Esophagus (tissue), 2 donors: Measurements from ENCODE around the gene AKT3. TPM values are rescaled to one million over a fixed set of nuclear protein-coding genes. Genes with fewer than 3 reads are reported as not detected.

Experiments
- H3K27ac ChIP-seq, 2 donors: one replicate each; pipeline ENCODE4 v1.5.1; 2013; ENCODE audit warnings: low read depth in 2 of 2, mild to moderate bottlenecking in 2 of 2, inconsistent platforms in 1 of 2, low read length in 1 of 2, moderate library complexity in 1 of 2
- H3K27me3 ChIP-seq, 2 donors: one replicate each; pipeline ENCODE4 v1.6.1; 2013; ENCODE audit warnings: low read length in 2 of 2, control low read depth in 1 of 2, mild to moderate bottlenecking in 1 of 2; ENCODE audit not compliant: insufficient read depth in 2 of 2, control insufficient read depth in 1 of 2
- H3K36me3 ChIP-seq, 2 donors: one replicate each; pipeline ENCODE4 v1.6.1; 2013; ENCODE audit warnings: low read length in 1 of 2; ENCODE audit not compliant: control insufficient read depth in 2 of 2, insufficient read depth in 2 of 2
- H3K4me1 ChIP-seq, 2 donors: one replicate each; pipeline ENCODE4 v1.6.1; 2013; ENCODE audit warnings: low read length in 1 of 2; ENCODE audit not compliant: control insufficient read depth in 2 of 2, insufficient read depth in 2 of 2
- H3K4me3 ChIP-seq, 2 donors: one replicate each; pipeline ENCODE4 v1.5.1; 2013; ENCODE audit warnings: low read length in 2 of 2, mild to moderate bottlenecking in 2 of 2, low read depth in 1 of 2, moderate library complexity in 1 of 2
- H3K9me3 ChIP-seq, 2 donors: one replicate each; pipeline ENCODE4 v1.6.1; 2013; ENCODE audit warnings: mild to moderate bottlenecking in 2 of 2, low read depth in 1 of 2, low read length in 1 of 2, moderate library complexity in 1 of 2; ENCODE audit not compliant: control insufficient read depth in 2 of 2, insufficient read depth in 1 of 2
- WGBS, 2 donors: extraction: QIAGEN DNeasy Blood & Tissue Kit; methylation state at CpG; one replicate each; pipeline ENCODE4 v1.1.7; 2013; 5-methylcytosine and 5-hydroxymethylcytosine counted together
- polyA plus RNA-seq, 2 donors: library from polyadenylated mRNA; stranded (reverse); fragments of 200-250 nt; gene quantifications; one replicate each; pipeline ENCODE4 v1.2.3, GENCODE V29; 2013
- donor health status: healthy with polysubstance abuse.
- donor health status: Bipolar disorder and iron deficiency.

AKT3 gene
- polyA plus RNA-seq, 2 donors = 2.1 to 4.4 TPM

- WGBS, 2 donors = 92 to 96% methylated on average over 2 of the region's 2 CpGs
- Histone ChIP-seq H3K4me1 (no peaks in the 10 kb centered on the region), H3K4me3 (no peak overlapping the region), H3K36me3 (peaks cover 0 to 2% of the 10 kb centered on the region in 2 donors), H3K27me3 (no peaks in the 10 kb centered on the region), H3K27ac (no peak overlapping the region), H3K9me3 (no peaks in the 10 kb centered on the region)
Measured at GRCh38 chr1:243623841-243624240, 226.2 kb downstream of the AKT3 start.

- no peaks in the 10 kb centered on the region for H3K4me1 ChIP-seq
- no peak overlapping the region for H3K27ac ChIP-seq
- H3K27me3 ChIP-seq = no peaks in the 10 kb centered on the region
- no peak overlapping the region for H3K4me3 ChIP-seq
- H3K36me3 ChIP-seq = peaks cover 0 to 2% of the 10 kb centered on the region in 2 donors
- 83 to 92% methylated on average over 2 of the region's 2 CpGs for whole genome bisulfite sequencing, 2 donors
- H3K9me3 ChIP-seq = no peaks in the 10 kb centered on the region
Measured at GRCh38 chr1:243621973-243622372, 228.1 kb downstream of the AKT3 start.

GRCh38 chr1:243620096-243620495, 229.9 kb downstream of the AKT3 start:
- H3K36me3 ChIP-seq = peaks cover 0 to 2% of the 10 kb centered on the region in 2 donors
- H3K4me3 ChIP-seq = no peak overlapping the region
- no peaks in the 10 kb centered on the region for H3K4me1 ChIP-seq
- 84 to 85% methylated on average over 3 of the region's 3 CpGs for WGBS, 2 donors
- H3K9me3 ChIP-seq = no peaks in the 10 kb centered on the region
- no peak overlapping the region for H3K27ac ChIP-seq
- H3K27me3 ChIP-seq = no peaks in the 10 kb centered on the region

- Histone ChIP-seq H3K4me1 (no peaks in the 10 kb centered on the region), H3K27ac (no peak overlapping the region), H3K36me3 (no peaks in the 10 kb centered on the region), H3K4me3 (no peak overlapping the region), H3K9me3 (no peaks in the 10 kb centered on the region), H3K27me3 (no peaks in the 10 kb centered on the region)
- WGBS, 2 donors = 94 to 98% methylated on average over 2 of the region's 2 CpGs
Measured at GRCh38 chr1:243609698-243610097, 240.3 kb downstream of the AKT3 start.

- no peaks in the 10 kb centered on the region for H3K9me3 ChIP-seq
- no peak overlapping the region for H3K27ac ChIP-seq
- no peaks in the 10 kb centered on the region for H3K36me3 ChIP-seq
- no peaks in the 10 kb centered on the region for H3K27me3 ChIP-seq
- no peaks in the 10 kb centered on the region for H3K4me1 ChIP-seq
- no peak overlapping the region for H3K4me3 ChIP-seq
- 93 to 98% methylated on average over 2 of the region's 2 CpGs for WGBS, 2 donors
Measured at GRCh38 chr1:243605604-243606003, 244.4 kb downstream of the AKT3 start.

- Histone ChIP-seq H3K4me1 (no peaks in the 10 kb centered on the region), H3K4me3 (no peak overlapping the region), H3K36me3 (no peaks in the 10 kb centered on the region), H3K27me3 (no peaks in the 10 kb centered on the region), H3K9me3 (no peaks in the 10 kb centered on the region), H3K27ac (no peak overlapping the region)
Measured at GRCh38 chr1:243601720-243602119, 248.3 kb downstream of the AKT3 start.

GRCh38 chr1:243598433-243598832, 251.6 kb downstream of the AKT3 start:
- Histone ChIP-seq H3K4me1 (no peaks in the 10 kb centered on the region), H3K4me3 (no peak overlapping the region), H3K27ac (no peak overlapping the region), H3K27me3 (no peaks in the 10 kb centered on the region), H3K9me3 (no peaks in the 10 kb centered on the region), H3K36me3 (no peaks in the 10 kb centered on the region)
- WGBS, 2 donors = 52 to 64% methylated on average over 2 of the region's 2 CpGs

- Histone ChIP-seq H3K27me3 (no peaks in the 10 kb centered on the region), H3K36me3 (no peaks in the 10 kb centered on the region), H3K4me1 (no peaks in the 10 kb centered on the region), H3K9me3 (no peaks in the 10 kb centered on the region), H3K27ac (no peak overlapping the region), H3K4me3 (no peak overlapping the region)
- 76 to 82% methylated on average over 3 of the region's 3 CpGs for WGBS, 2 donors
Measured at GRCh38 chr1:243597383-243597782, 252.7 kb downstream of the AKT3 start.

GRCh38 chr1:243596431-243597062, 253.5 kb downstream of the AKT3 start:
- Histone ChIP-seq H3K4me3 (no peak overlapping the region), H3K27me3 (no peaks in the 10 kb centered on the region), H3K9me3 (no peaks in the 10 kb centered on the region), H3K36me3 (no peaks in the 10 kb centered on the region), H3K4me1 (no peaks in the 10 kb centered on the region), H3K27ac (no peak overlapping the region)
- 73 to 75% methylated on average over 6 of the region's 6 CpGs for WGBS, 2 donors

- no peaks in the 10 kb centered on the region for H3K27me3 ChIP-seq
- H3K4me3 ChIP-seq = no peak overlapping the region
- no peaks in the 10 kb centered on the region for H3K9me3 ChIP-seq
- H3K4me1 ChIP-seq = no peaks in the 10 kb centered on the region
- no peak overlapping the region for H3K27ac ChIP-seq
- 81 to 83% methylated on average over 7 of the region's 7 CpGs for WGBS, 2 donors
- H3K36me3 ChIP-seq = no peaks in the 10 kb centered on the region
Measured at GRCh38 chr1:243595527-243596210, 254.4 kb downstream of the AKT3 start.
